ENCODE results near the gene IFT80. TPM values are rescaled to one million over a fixed set of nuclear protein-coding genes. Genes with fewer than 3 reads are reported as not detected.

IFT80 gene
- total RNA-seq, 2 experiments from 2014 or later = 16.1 to 18.2 TPM

DNA sequence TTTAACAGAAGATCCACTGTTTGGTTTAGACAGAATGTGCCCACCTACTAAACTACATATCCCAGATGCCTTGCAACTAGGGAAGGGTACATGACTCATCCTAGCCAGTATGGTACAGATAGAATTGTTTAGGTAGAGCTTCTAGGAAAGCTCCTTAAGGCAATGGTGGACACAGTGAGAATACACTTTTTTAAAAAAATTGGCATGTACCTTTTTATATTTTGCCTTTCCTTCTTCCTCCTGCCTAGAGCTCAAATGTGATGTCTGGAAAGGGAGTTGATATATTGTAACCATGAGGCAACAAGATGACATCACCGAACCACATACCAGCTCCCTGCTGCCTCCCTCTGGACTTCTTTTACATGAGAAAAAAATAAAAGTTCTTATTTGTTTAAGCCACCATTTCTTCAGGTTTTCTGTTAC, 188.2 kb downstream of the IFT80 start:
- Mint-ChIP-seq H3K27ac (no peak overlapping the region), H3K4me1 (ENCODE audit: low read depth) (no peaks in the 10 kb centered on the region), H3K36me3 (ENCODE audit: low read depth) (no peaks in the 10 kb centered on the region), H3K9me3 (no peaks in the 10 kb centered on the region), H3K4me3 (no peak overlapping the region), H3K27me3 (peaks cover 22% of the 10 kb centered on the region)
- no peaks in the 10 kb centered on the region for H3K4me1 ChIP-seq (ENCODE audit: insufficient read depth, low read length)
- CTCF ChIA-PET = no interaction called here
- no peaks in the 10 kb centered on the region for H3K36me3 ChIP-seq (ENCODE audit: insufficient read depth, low read length)
- ATAC-seq (ENCODE audit: poor library complexity) = no peak
- POLR2A ChIA-PET = no interaction called here
- H3K4me3 ChIP-seq (ENCODE audit: low read length) = no peak overlapping the region
- TF ChIP-seq, protein P1, sequence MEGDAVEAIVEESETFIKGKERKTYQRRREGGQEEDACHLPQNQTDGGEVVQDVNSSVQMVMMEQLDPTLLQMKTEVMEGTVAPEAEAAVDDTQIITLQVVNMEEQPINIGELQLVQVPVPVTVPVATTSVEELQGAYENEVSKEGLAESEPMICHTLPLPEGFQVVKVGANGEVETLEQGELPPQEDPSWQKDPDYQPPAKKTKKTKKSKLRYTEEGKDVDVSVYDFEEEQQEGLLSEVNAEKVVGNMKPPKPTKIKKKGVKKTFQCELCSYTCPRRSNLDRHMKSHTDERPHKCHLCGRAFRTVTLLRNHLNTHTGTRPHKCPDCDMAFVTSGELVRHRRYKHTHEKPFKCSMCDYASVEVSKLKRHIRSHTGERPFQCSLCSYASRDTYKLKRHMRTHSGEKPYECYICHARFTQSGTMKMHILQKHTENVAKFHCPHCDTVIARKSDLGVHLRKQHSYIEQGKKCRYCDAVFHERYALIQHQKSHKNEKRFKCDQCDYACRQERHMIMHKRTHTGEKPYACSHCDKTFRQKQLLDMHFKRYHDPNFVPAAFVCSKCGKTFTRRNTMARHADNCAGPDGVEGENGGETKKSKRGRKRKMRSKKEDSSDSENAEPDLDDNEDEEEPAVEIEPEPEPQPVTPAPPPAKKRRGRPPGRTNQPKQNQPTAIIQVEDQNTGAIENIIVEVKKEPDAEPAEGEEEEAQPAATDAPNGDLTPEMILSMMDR (IDR thresholded peaks at IDR 0.05) = no peak
- H3K27ac ChIP-seq (ENCODE audit: low read depth in 1 of 2, low read length in 2 of 2) = no peak overlapping the region
- intact Hi-C loops (cut with DNase I, micrococcal nuclease) = no loop called here
- DNase-seq = peak in 1 of 14 experiments; percentile 1
- H3K27me3 ChIP-seq (ENCODE audit: control insufficient read depth in 1 of 2, insufficient read depth in 2 of 2, low read length in 2 of 2) = peaks cover 3 to 4% of the 10 kb centered on the region in 2 experiments
- H3K9me3 ChIP-seq (ENCODE audit: control insufficient read depth in 1 of 2, insufficient read depth in 1 of 2, low read length in 2 of 2) = no peaks in the 10 kb centered on the region

DNA sequence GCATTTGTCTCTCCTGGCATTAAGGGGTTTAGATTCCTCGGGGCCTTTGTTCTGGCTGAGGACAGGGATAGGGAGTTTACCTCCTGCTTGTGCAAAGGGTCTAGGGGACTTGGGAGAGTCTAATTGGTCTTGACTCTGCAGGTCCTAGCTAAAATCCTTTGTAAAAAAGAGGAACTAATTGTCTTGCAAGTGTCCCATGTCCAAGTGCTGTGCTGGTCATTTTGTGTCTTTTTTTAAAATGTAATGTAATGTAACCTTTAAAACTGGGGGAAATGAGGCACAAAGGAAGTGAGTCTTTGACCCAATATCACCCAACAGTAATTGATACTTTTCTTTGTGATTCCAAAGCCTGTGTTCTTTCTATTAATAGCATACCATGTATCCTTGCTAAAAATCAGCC, 188.7 kb downstream of the IFT80 start:
- intact Hi-C loops (cut with DNase I, micrococcal nuclease) = no loop called here
- ATAC-seq (ENCODE audit: poor library complexity) = no peak

More for the DNA sequence above, 188.7 kb downstream of the IFT80 start:
- Mint-ChIP-seq H3K27ac (no peak overlapping the region), H3K4me1 (ENCODE audit: low read depth) (no peaks in the 10 kb centered on the region), H3K27me3 (peaks cover 22% of the 10 kb centered on the region), H3K9me3 (no peaks in the 10 kb centered on the region), H3K36me3 (ENCODE audit: low read depth) (no peaks in the 10 kb centered on the region), H3K4me3 (no peak overlapping the region)
- no peak for DNase-seq
- peaks cover 3 to 4% of the 10 kb centered on the region in 2 experiments for H3K27me3 ChIP-seq (ENCODE audit: control insufficient read depth in 1 of 2, insufficient read depth in 2 of 2, low read length in 2 of 2)
- H3K27ac ChIP-seq (ENCODE audit: low read depth in 1 of 2, low read length in 2 of 2) = no peak overlapping the region
- POLR2A ChIA-PET = no interaction called here
- H3K9me3 ChIP-seq (ENCODE audit: control insufficient read depth in 1 of 2, insufficient read depth in 1 of 2, low read length in 2 of 2) = no peaks in the 10 kb centered on the region
- no peaks in the 10 kb centered on the region for H3K4me1 ChIP-seq (ENCODE audit: insufficient read depth, low read length)
- TF ChIP-seq, protein P1 (IDR thresholded peaks at IDR 0.05) = no peak
- no peak overlapping the region for H3K4me3 ChIP-seq (ENCODE audit: low read length)
- H3K36me3 ChIP-seq (ENCODE audit: insufficient read depth, low read length) = no peaks in the 10 kb centered on the region
- CTCF ChIA-PET = no interaction called here

Small RNA genes lying within 50 kb of the gene (microRNA-seq; reads per million reads assigned to microRNA genes)
- 2,080 reads per million, percentile 90 among the genes with 10 or more reads in this experiment for gene MIR15B (ENCODE audit: borderline microRNAs expressed, borderline replicate concordance)
- 1,056 reads per million, percentile 85 among the genes with 10 or more reads in this experiment for gene MIR16-2 (ENCODE audit: borderline microRNAs expressed, borderline replicate concordance)

Other genes starting within 250 kb of the IFT80 start
- not detected for gene C3orf80, start 173.8 kb downstream of the IFT80 start, total RNA-seq
- 10 to 100 TPM; 52.3 to 58.8 TPM for gene SMC4, start 425 bp upstream of the IFT80 start, total RNA-seq
- 10 to 100 TPM; 16.2 to 16.4 TPM for gene TRIM59, start 50.6 kb upstream of the IFT80 start, total RNA-seq
- gene KPNA4, start 166.3 kb upstream of the IFT80 start, total RNA-seq = 10 to 100 TPM; 44.0 to 49.4 TPM